Esophagus mucosa (tissue), 1 donor: ENCODE results near the gene BARX2. TPM values are rescaled to one million over a fixed set of nuclear protein-coding genes. Genes with fewer than 3 reads are reported as not detected.
"Not testable (repeated sequence)": the region's sequence is repeated elsewhere in the genome, so short reads cannot be mapped to it uniquely, and the experiment has no call there.

ENCODE experiments used
- ATAC-seq: fragments of 200-7000 bp; cut with Tn5 transposase; one replicate; pipeline ENCODE4 v1.9.1; 2020
- total RNA-seq: library from RNA; stranded (reverse); gene quantifications from one replicate; pipeline ENCODE4 v1.2.4, GENCODE V29; 2023
- donor health status: DM: yes; HTN: yes; CAD: no.

The BARX2 gene, protein sequence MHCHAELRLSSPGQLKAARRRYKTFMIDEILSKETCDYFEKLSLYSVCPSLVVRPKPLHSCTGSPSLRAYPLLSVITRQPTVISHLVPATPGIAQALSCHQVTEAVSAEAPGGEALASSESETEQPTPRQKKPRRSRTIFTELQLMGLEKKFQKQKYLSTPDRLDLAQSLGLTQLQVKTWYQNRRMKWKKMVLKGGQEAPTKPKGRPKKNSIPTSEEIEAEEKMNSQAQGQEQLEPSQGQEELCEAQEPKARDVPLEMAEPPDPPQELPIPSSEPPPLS
- total RNA-seq, result 92.8 TPM

DNA sequence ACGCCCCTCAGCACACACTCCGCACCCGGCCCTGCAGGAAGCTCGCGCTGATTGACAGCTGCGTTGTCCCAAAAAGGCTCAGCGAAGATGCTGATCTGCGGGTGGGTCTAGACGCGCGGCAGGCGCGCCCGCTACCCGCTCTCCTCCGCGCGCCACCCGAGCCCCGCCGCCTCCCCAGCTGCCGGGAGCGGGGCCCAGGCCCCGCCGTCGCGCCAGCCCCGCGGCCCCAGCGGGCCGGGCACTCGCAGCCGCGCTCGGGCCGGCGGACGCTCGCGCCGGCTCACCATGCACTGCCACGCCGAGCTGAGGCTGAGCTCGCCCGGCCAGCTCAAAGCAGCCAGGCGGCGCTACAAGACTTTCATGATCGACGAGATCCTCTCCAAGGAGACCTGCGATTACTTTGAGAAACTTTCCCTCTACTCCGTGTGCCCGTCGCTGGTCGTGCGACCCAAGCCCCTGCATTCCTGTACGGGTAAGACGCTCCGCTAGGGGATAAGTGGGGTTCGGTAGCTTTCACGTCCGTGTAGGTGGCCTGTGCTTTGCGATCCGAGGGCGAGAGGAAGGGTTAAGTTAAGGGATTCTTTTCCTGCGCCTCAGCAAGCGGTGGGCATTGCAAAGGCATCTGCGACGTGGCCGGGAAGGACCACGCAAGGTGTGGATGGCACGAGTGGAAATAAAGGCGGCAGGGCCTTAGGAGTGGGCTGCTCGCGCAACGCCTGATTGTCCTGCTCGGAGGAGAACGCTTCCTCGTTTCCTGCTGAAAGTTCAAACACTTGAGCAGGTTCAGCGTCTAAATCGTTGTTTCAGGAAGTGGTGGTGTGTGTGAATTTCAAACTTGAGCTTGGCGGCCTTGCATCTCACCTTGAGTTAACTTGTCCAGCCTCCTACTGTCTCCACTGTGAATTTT lies at the start of gene BARX2:
TSS of gene BARX2 (plus strand) at position 98 of the 907 bp plus-strand sequence. CDS start at position 286, 188 bp downstream.
- ATAC-seq, result peak; percentile 21

DNA sequence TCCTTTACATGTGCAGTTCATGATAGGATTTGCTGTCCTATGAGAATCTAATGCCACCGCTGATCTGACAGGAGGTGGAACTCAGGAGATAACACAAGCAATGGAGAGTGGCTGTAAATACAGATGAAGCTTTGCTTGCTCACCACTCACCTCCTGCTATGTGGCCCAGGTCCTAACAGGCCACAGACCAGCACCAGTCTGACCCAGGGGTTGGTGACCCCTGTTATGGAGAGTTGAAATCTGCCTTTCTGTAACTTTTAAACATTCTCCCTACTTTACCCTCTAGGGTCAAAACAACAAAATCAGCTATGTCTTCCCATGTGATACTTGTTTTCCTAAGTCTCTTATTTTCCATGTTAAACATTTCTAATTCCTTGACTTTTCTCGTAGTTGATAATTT lies 48.7 kb upstream of the BARX2 start:
- ATAC-seq, result no peak

DNA sequence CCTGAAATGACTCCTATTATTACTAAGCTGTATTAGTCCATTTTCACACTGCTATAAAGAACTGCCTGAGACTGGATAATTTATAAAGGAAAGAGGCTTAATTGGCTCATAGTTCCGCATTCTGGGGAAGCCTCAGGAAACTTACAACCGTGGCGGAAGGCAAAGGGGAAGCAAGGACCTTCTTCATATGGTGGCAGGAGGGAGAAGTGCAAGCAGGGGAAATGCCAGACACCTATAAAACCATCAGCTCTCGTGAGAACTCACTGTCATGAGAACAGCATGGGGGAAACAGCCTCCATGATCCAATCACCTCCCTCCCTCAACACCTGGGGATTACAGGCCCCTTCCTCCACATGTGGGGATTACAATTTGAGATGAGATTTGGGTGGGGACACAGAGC lies 47.9 kb upstream of the BARX2 start:
- ATAC-seq, result not testable (repeated sequence)

DNA sequence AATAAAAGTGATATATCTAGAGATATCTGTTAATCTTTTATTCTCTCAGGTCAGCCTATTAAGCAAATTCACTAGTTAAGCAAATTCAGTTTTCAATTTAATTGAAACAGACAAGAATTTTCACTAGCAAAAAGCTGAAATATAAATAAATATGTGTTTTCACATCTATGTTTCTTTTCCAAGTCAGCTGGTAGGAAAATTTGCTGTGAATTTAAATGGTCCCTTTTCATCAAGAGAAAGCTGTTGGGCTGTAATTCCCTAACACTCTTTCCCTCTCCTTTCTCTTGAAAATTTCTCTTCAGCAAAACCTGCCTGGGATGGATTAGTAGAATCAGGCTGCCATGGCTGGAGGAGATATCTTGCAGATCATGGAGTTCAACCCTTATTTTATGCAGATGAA lies 46.9 kb upstream of the BARX2 start:
- no peak for ATAC-seq

DNA sequence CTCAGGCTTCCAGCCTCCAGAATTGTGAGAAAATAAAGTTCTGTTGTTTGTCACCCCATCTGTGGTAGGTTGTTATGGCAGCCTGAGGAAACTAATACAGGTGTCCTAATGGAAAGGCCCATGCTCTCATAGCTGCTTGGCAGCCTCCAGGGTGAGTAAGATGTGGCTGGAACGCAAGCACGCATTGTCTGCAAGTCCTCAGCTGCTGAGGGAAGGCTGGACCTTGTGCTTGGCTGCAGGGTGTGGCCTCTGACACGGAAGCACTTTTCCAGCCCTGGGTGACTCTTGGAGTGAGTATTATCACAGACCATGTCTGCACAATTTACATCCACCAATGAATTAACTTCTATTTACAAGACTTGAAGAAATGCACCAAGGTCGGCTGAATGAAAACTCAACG lies 44.4 kb upstream of the BARX2 start:
- ATAC-seq, result peak; percentile 98

DNA sequence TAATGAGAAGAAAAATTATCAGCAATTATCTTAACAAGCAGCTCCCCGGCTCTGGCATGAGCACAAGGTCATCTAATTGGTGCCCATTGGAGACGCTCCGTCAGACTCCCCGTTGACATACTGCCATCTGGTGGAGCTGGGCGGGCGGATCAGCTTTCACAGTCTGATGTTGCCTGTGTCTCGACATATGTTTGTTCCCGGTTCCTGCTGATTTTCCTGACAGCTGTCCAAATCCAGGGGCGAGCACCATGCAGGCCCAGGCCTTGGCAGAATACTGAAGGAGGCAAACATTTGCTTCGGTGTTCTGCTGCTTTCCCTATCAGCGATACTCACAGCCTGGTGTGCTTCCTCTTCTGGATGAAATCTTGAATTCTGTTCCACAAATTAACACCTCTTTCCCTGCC lies 43.8 kb upstream of the BARX2 start:
- peak; percentile 90 for ATAC-seq

DNA sequence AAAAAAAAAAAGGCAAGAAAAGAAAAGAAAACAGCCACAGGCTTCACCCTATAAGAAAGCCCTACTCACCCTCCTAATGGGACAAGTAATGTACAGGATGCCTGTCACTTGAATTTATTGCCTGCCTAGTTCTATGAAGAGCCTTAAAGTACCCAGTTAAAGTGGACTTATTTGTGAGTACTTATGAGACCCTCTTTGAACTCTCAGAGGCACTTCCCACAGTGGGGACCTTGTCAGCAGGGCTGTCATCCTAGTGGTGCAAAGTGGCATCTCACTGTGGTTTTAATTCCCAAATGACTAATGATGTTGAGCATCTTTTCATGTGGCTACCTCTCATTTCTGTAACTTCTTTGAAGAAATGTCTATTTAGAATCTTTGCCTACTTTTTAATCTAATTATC lies 41.8 kb upstream of the BARX2 start:
- no peak for ATAC-seq

DNA sequence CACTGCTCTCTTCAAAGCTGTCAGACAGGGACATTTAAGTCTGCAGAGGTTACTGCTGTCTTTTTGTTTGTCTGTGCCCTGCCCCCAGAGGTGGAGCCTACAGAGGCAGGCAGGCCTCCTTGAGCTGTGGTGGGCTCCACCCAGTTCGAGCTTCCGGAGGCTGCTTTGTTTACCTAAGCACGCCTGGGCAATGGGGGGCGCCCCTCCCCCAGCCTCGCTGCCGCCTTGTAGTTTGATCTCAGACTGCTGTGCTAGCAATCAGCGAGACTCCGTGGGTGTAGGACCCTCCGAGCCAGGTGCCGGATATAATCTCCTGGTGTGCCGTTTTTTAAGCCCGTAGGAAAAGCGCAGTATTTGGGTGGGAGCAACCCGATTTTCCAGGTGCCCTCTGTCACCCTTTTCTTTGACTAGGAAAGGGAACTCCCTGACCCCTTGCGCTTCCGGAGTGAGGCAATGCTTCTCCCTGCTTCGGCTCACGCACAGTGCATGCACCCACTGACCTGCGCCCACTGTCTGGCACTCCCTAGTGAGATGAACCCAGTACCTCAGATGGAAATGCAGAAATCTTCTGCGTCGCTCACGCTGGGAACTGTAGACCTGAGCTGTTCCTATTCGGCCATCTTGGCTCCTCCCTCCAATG lies 31.2 kb upstream of the BARX2 start:
- ATAC-seq, result not testable (repeated sequence)

DNA sequence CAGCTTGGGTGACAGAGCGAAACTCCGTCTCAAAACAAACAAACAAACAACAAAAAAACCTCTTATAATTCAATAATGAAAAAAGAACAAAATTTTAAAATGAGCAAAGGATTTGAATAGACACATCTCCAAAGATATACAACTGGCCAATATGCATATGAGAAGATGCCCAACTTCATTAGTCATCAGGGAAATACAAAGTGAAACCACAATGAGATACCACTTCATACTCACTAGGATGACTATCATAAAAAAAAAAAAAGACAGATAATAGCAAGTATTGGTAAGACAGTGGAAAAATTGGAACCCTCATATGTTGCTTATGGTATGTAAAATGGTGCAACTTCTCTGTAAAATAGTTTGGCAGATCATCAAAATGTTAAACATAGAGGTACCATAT lies 28.7 kb upstream of the BARX2 start:
- ATAC-seq, result no peak

DNA sequence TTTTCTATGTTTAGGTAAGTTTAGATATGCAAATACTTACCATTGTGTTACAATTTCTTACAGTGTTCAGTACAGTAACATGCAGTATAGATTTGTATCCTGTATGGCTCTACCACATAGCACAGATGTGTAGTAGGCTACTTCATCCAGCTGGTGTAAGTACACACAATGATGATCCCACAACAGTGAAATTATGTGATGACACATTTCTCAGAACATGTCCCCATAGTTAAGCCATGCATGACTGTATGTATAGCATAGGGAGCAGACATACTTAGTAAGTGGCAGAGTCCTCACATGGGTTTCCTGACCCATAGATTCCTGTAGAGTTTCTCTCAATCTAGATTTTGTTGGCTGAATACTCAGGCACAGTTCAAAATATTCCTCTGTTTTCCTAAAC lies 26.8 kb upstream of the BARX2 start:
- no peak for ATAC-seq

DNA sequence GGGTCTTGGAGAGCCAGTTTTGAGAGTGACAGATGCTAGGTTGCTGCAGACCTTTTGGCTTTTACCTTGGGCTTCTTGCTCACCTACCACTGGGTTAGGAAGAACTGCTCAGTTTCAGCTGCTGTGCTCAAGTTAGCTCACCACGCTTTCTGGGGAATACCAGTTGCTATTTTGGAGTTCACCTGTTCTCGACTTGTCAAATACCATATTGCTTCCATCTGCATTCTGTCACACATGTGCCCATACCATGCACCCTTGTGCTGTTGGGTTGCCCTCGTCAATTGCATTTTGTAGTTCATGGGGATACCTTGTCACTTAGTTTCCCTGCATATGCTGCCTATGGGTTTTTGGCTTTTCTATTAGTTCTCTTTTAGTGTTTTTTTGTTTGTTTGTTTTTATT lies 23.0 kb upstream of the BARX2 start:
- no peak for ATAC-seq

DNA sequence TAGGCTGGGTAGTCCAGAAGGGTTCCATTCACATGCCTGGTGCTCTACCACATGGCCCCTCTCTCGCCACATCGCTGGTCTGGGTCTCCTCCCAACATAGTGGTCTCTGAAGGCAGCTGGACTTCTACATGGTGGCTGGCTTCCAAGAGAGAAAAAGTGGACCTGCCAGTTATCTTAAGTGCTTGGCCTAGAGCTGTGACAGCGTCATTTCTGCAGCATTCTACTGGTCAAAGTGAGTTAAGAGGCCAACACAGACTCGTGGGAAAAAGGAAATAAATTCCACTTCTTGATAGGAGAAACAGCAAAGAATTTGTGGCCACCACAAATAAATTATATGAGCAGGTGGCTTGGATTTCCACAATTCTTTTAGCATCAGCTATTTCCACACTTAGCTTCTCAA lies 21.0 kb upstream of the BARX2 start:
- no peak for ATAC-seq

DNA sequence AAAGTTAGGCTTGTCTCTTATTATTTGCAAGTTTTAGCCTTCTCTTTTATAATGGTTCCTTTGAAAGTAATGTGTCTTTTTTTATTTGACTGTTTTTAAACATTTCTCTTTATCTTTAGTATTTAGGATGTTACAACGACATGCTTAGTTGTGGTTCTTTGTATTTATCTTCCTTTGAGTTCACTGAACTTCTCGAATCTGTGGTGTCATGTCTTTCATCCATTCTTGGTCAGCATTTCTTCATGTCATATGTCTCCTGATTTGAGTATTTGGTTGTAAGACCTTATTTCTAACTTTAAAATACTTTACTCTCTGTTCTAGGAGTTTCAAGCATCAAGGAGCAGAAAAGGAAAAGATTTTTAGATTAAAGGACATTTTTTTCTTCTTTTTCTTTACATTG lies 15.9 kb upstream of the BARX2 start:
- ATAC-seq, result no peak

DNA sequence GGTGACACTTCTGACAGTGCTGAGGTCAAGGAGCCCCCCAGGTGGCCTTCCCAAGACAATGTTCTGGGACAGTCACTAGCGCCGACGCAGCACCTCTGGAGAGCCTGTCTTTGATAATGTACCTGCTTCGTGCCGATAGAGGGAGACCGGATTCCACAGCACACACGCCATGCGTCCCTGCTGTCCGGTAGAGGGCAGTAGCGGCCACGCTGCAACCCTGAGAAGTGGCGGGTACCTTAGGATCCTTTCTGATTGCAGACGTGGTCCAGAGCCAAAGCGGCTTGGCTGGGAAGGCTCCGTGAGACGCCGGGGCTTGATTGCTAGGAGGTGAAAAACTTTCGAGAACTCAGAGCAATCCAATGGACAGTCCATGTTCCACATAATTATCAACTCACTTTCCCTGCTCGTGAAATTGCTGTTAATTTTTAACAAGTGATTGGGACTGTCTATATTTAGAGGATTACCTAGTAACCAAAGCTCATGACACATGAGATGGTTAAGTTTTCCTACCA lies 11.4 kb upstream of the BARX2 start:
- peak; percentile 96 for ATAC-seq

DNA sequence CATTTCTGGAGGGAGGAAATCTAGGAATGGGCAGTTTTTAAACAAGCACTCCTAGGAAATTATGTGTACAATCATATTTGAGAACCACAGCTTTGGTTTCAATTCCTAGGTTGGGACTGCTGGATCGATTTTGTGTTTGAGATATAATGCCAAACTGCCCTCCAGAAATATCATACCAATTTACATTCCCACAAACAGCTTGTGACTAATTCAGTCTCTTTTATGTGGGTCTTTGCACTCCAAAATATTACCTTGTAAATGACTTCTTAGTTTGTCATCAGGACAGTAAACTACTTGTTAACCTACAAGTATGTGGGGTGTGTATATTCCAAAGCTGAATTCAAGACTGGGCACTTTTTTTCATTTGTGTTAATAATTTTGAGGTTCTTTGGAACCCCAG lies 9.8 kb upstream of the BARX2 start:
- ATAC-seq, result no peak

DNA sequence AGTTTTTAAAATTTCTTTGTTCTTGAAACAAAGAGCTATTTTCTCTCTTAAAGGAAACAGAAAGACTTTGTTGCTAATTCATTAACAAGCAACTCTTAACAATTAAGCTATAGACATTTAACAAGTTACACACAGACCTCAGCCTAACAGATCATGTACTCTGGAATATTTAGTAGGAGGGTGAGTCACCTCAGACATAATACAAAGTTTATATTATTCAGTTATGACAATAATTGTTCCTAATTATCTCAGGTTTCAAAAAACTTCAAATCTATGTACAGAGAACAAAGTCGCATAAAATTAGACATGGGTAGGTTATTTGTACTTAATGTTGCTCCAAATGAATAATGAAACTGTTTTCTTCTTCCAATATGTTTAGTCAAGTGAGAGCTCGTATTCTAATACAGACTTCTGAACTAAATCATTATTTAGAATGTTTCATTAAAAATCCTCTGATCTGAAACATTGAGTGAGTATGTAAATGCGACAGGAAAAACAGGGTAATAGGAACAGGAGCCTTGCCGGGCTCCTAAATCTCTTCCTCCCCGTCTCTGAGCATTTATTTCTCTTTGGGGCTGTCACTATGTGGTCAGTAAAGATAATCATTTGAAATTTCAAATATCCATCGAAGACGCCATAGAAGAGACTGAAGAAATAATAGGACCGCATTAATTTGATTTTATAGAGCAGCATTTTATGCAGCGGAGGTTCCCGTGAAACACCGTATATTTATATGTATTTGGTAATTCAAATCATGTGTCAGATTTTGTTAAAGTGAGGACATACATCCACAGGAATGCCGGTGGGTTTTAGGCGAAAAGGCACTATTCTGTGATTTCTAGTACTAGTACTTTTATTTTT lies 8.7 kb upstream of the BARX2 start:
- ATAC-seq, result no peak

DNA sequence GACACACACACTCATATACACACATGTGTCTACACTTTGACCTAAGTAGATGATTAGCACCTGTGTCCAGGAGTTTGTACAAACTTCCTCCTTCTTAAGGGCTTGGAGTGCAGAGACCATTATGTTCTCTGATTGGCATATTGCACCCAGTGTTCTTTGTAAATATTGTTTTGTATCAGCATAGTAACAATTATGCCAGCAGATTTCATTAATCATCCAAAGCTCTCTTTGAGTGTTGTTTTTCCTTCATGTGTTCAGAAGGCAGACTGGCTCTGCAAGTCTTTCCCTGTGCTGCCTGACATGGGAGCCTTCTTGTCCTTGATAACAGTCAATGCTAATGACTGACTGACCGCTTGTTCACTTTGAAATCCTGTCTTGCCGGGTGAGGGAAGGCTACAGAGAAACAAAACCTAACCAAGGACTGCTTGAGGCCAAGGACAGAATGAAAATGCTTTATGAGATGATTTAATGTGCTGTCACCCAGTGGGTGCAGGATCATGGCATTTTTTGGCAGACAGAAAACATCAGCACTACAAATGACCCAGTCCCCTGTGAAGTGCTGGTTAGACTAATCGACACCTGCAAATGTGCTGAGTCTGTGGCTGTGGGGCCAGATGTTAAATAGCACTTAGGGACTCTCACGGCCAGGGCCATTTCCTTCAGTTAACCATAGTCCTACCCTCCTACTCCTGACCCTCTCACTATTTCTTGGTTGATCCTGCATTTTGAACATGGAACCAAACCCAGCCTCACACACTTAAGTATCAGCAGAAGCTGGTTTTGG lies 6.6 kb upstream of the BARX2 start:
- ATAC-seq, result peak; percentile 63

DNA sequence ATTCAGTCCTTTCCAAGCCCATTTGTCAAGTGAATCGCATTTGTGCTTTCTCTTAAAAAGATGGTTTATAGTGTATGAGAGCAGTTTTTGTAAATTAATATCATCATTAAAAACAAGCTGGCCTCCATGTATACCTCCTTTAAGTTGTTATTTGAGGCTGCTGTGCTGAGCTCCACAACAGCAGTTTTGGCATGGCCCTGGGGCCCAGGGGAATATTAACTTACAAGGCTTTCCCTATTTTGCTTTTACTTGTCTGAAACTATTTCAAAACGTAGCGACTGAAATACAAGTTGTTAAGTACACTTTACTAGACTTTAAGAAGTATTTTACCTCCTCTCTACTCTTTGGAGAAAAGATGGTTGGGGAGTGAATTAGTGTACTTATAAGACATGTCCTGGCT lies 4.9 kb upstream of the BARX2 start:
- ATAC-seq, result no peak

DNA sequence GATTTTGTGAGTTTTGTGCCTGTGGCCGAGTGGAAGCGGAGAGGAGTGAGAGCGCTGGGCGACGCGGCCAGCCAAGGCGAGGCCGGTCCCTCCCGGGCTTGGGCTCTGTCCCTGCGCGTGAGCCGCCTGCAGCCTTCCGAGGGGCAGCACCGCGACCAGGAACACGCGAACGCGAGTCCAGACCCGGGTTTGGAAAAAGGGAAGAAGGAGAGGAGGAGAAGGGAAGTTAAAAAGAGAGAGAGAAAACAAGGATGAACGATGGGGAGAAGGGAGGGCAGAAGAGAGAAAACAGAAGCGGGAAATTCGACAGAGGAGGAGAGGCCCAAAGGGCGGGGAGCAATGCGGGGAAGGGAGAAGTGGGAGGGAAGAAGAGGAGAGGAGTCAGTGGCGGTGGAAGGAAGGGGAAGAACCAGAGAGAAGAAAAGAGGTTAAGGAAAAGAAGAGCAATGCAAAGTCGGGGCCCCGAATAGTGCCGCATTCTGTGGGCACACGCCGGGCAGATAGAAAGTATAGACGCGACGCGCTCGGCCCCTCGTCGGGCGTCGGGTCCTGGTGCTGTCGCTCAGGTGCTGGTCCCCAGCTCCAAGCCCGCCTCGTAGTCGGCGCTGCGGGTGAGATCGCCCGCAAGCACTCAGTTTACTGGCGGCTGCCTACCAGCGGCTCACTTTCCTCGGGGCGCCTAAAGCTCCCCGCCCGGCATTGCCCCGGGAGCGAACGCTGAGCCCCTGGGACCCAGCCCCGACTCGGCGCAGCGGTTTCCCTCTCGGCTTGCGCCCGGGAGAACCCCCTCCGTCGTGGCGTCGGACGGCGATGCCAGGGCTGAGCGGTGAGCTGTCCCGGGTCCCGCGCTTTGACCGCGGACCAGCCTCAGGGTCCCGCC lies 2.8 kb upstream of the BARX2 start:
- no peak for ATAC-seq

DNA sequence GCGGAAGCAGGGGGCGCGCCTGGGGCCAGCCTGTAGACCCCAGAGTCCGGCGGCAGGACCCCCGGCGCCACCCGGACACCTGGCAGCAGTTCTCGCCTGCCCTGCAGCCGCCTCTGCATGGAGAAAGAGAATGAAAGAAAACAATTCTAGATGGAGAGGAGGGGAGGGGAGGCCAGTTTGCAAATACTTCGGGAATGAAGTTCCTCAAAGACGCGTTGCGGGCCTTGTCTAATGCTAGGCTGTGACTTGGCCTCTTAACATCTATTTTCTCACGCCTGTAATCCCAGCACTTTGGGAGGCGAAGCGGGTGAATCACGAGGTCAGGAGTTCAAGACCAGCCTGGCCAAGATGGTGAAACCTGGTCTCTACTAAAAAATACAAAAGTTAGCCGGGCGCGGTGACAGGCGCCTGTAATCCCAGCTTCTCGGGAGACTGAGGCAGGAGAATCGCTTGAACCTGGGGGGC lies 2.1 kb upstream of the BARX2 start:
- ATAC-seq, result peak; percentile 24
